Measurements from ENCODE around the gene LIAS.

The LIAS gene

GRCh38 chr4:39526765-39527295 lies 68.0 kb downstream of the LIAS start:
- DNase-seq (ENCODE audit: low read depth) = no peak
- TF ChIP-seq CTCF (IDR thresholded peaks at IDR 0.05; ENCODE audit: low read depth, low read length, missing control alignments) = no peak
- H3K4me3 ChIP-seq (ENCODE audit: low read depth, low read length) = peak overlapping the region; percentile 95

GRCh38 chr4:39527296-39528060 lies 68.6 kb downstream of the LIAS start, which contains the start of gene UGDH:
Gene UGDH (minus strand): TSS chr4:39527439. CDS start chr4:39521512, 5,927 bp downstream.
- peak within 1 kb of the TSS; percentile 95 for H3K4me3 ChIP-seq (ENCODE audit: low read depth, low read length)
- peak; percentile 7 for TF ChIP-seq CTCF (IDR thresholded peaks at IDR 0.05; ENCODE audit: low read depth, low read length, missing control alignments)
- peak; percentile 80 for DNase-seq (ENCODE audit: low read depth)

- peak overlapping the region; percentile 95 for H3K4me3 ChIP-seq (ENCODE audit: low read depth, low read length)
- TF ChIP-seq CTCF (IDR thresholded peaks at IDR 0.05; ENCODE audit: low read depth, low read length, missing control alignments) = no peak
- DNase-seq (ENCODE audit: low read depth) = no peak
These were observed 69.2 kb downstream of the LIAS start for GRCh38 chr4:39528061-39528465.

Measured in GM12864 (cell line).